GM19324 (cell line): Measurements from ENCODE around the gene MED27.
"Not testable (repeated sequence)": the region's sequence is repeated elsewhere in the genome, so short reads cannot be mapped to it uniquely, and the experiment has no call there.

ENCODE experiments used
- ATAC-seq: cut with Tn5 transposase; IDR thresholded peaks from one replicate; pipeline ENCODE4 v1.9.1; 2021; ENCODE audit warnings: mild to moderate bottlenecking, moderate library complexity; ENCODE audit not compliant: unreplicated experiment, low FRiP score

Gene MED27

GRCh38 chr9:132077881-132078698 is 1.6 kb downstream of the MED27 start:
- no peak for ATAC-seq

GRCh38 chr9:132075853-132076252 is 3.8 kb downstream of the MED27 start:
- ATAC-seq: no peak

- ATAC-seq: no peak
Observed at GRCh38 chr9:132074736-132075135, 4.9 kb downstream of the MED27 start.

GRCh38 chr9:132071847-132072507 is 7.7 kb downstream of the MED27 start:
- no peak for ATAC-seq

- no peak for ATAC-seq
Observed at GRCh38 chr9:132069046-132069898, 10.4 kb downstream of the MED27 start.

GRCh38 chr9:132068605-132069004 is 11.1 kb downstream of the MED27 start:
- ATAC-seq: no peak

GRCh38 chr9:132066511-132066910 is 13.2 kb downstream of the MED27 start:
- ATAC-seq: no peak

GRCh38 chr9:132066057-132066456 is 13.6 kb downstream of the MED27 start:
- ATAC-seq: no peak

GRCh38 chr9:132063281-132063680 is 16.4 kb downstream of the MED27 start:
- ATAC-seq: no peak

- no peak for ATAC-seq
Observed at GRCh38 chr9:132062806-132063205, 16.9 kb downstream of the MED27 start.

- no peak for ATAC-seq
Observed at GRCh38 chr9:132061526-132061925, 18.1 kb downstream of the MED27 start.

GRCh38 chr9:132059361-132059760 is 20.3 kb downstream of the MED27 start:
- no peak for ATAC-seq

GRCh38 chr9:132058226-132058625 is 21.4 kb downstream of the MED27 start:
- ATAC-seq: not testable (repeated sequence)

GRCh38 chr9:132056717-132057560 is 22.7 kb downstream of the MED27 start:
- ATAC-seq: no peak

- no peak for ATAC-seq
Observed at GRCh38 chr9:132055756-132056155, 23.9 kb downstream of the MED27 start.

GRCh38 chr9:132054024-132054423 is 25.6 kb downstream of the MED27 start:
- ATAC-seq: no peak

- ATAC-seq: no peak
Observed at GRCh38 chr9:132049900-132050299, 29.8 kb downstream of the MED27 start.

- ATAC-seq: no peak
Observed at GRCh38 chr9:132049323-132049882, 30.3 kb downstream of the MED27 start.

- ATAC-seq: no peak
Observed at GRCh38 chr9:132048201-132048600, 31.5 kb downstream of the MED27 start.

GRCh38 chr9:132046456-132046855 is 33.2 kb downstream of the MED27 start:
- no peak for ATAC-seq
